Epidermal melanocyte (primary cell): ENCODE data around the gene USP10.
A peak's percentile ranks its signal among the peaks of the same experiment; 100 is the strongest.

Source experiments
- DNase-seq: peaks from one replicate; pipeline ENCODE4 v3.0.0; 2011; ENCODE audit warnings: low spot score; ENCODE audit not compliant: insufficient read length

The USP10 gene

GRCh38 chr16:84750575-84750974, 50.8 kb downstream of the USP10 start:
- DNase-seq, result no peak

- no peak for DNase-seq
Measured at GRCh38 chr16:84751241-84751640, 51.4 kb downstream of the USP10 start.

- no peak for DNase-seq
Measured at GRCh38 chr16:84751947-84752346, 52.1 kb downstream of the USP10 start.

GRCh38 chr16:84752600-84752999, 52.8 kb downstream of the USP10 start:
- DNase-seq, result no peak

GRCh38 chr16:84753412-84754326, 53.9 kb downstream of the USP10 start:
- DNase-seq, result no peak

- peak; percentile 64 for DNase-seq
Measured at GRCh38 chr16:84754353-84754856, 54.6 kb downstream of the USP10 start.

- no peak for DNase-seq
Measured at GRCh38 chr16:84754956-84755672, 55.3 kb downstream of the USP10 start.

GRCh38 chr16:84756830-84757229, 57.0 kb downstream of the USP10 start:
- no peak for DNase-seq

- no peak for DNase-seq
Measured at GRCh38 chr16:84758627-84759026, 58.8 kb downstream of the USP10 start.

- DNase-seq, result no peak
Measured at GRCh38 chr16:84759061-84759460, 59.3 kb downstream of the USP10 start.

GRCh38 chr16:84759906-84760305, 60.1 kb downstream of the USP10 start:
- DNase-seq, result no peak

GRCh38 chr16:84761448-84762368, 61.9 kb downstream of the USP10 start:
- no peak for DNase-seq

- no peak for DNase-seq
Measured at GRCh38 chr16:84763164-84763563, 63.4 kb downstream of the USP10 start.

- no peak for DNase-seq
Measured at GRCh38 chr16:84763629-84764028, 63.8 kb downstream of the USP10 start.

GRCh38 chr16:84764970-84765369, 65.2 kb downstream of the USP10 start:
- no peak for DNase-seq

GRCh38 chr16:84765616-84766580, 66.1 kb downstream of the USP10 start:
- DNase-seq, result no peak

GRCh38 chr16:84766978-84767773, 67.4 kb downstream of the USP10 start:
- DNase-seq, result no peak

GRCh38 chr16:84768061-84768807, 68.4 kb downstream of the USP10 start:
- DNase-seq, result no peak

GRCh38 chr16:84768808-84769197, 69.0 kb downstream of the USP10 start:
- DNase-seq, result no peak
